ENCODE data around the gene CEP350.
"Not testable (repeated sequence)": the region's sequence is repeated elsewhere in the genome, so short reads cannot be mapped to it uniquely, and the experiment has no call there.

Gene CEP350

DNA sequence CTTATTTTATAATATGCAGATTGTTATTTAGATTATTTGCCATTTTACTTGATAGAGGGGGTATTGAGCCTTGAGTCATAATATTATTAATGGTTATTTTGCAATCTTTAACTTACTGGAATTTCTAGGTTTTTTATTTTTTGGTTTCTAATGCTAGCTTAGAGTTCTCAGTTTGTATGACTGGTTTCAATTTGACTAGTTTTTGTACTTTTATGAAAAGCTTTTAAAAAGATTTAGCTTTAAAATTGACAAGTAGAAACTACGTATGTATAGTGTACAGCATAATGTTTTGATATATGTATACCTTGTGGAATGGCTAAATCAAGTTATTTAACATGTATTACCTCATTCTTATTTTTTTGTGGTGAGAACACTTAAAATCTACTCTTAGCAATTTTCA, 41.5 kb downstream of the CEP350 start:
- no peak for DNase-seq

- no peak for DNase-seq
Measured at GRCh38 chr1:180000575-180000974, 46.0 kb downstream of the CEP350 start.

DNA sequence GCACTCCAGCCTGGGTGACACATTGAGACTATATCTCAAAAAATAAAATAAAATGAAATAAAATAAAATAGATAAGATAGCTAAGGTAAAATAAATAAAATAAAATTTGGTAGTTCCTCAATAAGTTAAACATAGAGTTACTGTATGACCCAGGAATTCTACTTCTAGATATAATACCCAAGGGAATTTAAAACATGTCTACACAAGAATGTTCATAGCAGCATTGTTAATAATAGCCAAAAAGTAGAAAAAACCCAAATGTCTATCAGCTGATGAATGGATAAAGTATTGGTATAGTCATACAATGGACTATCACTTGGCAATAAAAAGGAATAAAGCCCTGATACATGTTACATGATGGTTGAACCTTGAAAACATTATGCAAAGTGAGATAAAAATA, 47.8 kb downstream of the CEP350 start:
- DNase-seq: no peak

DNA sequence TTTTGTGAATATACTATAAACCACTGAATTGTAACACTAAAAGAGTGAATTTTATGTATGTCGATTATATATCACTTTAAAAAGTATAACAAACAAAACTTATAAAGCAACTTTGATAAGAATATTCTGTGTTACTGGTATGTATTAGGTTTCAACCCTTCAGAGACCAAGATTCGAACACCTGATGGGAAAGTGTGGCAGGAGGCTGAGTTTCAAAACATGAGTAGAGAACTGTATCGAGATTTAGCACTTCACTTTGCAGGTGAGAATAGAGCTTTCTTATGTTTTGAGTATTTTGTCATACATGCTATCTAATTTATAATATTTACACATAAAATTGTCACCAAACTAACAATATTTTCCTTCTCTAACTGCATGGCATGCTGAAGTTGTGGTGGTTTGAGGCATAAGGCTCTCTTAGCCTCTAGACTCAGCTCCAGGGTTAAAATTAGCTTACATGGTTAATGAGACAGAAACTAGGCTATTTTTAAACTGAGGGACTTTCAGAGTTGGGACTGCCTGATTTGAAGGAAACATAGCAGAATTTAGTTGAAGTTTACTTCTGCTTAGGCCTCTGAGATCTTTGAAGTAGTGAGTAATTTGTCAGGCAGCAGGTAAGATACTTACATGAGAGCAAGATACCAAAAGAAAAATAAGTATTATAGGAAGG, 48.6 kb downstream of the CEP350 start:
- no peak for DNase-seq

- not testable (repeated sequence) for DNase-seq
Measured at GRCh38 chr1:180006762-180007161, 52.2 kb downstream of the CEP350 start.

DNA sequence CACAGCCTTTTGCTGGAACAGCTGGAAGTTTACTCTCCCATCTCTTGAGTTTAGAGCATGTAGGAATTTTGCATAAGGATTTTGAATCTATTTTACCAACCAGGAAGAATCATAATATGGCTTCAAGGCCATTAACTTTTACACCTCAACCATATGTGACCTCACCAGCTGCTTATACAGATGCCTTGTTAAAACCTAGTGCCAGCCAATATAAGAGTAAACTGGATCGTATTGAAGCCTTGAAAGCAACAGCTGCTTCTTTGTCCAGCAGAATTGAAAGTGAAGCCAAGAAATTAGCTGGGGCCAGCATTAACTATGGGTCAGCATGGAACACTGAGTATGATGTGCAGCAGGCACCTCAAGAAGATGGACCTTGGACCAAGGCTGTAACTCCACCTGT, 65.4 kb downstream of the CEP350 start:
- DNase-seq: no peak

DNA sequence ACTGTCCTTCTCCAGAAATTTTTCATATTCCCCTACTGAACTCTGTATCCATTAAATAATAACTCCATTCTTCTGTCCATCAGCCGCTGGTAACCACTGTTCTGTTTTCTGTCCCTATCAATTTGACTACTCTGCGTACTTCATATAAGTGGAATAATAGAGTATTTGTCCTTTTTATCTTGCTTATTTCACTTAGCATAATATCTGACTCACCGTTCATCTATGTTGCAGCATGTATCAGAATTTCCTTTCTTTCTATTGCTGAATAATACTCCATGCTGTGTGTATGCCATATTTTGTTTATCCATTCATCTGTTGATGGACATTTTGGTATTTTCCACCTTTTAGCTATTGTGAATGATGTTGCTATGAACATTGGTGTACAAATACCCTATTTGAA, 71.9 kb downstream of the CEP350 start:
- DNase-seq: no peak

GRCh38 chr1:180027949-180028445, 73.4 kb downstream of the CEP350 start:
- no peak for DNase-seq

GRCh38 chr1:180028864-180029263, 74.3 kb downstream of the CEP350 start:
- peak; percentile 20 for DNase-seq

DNA sequence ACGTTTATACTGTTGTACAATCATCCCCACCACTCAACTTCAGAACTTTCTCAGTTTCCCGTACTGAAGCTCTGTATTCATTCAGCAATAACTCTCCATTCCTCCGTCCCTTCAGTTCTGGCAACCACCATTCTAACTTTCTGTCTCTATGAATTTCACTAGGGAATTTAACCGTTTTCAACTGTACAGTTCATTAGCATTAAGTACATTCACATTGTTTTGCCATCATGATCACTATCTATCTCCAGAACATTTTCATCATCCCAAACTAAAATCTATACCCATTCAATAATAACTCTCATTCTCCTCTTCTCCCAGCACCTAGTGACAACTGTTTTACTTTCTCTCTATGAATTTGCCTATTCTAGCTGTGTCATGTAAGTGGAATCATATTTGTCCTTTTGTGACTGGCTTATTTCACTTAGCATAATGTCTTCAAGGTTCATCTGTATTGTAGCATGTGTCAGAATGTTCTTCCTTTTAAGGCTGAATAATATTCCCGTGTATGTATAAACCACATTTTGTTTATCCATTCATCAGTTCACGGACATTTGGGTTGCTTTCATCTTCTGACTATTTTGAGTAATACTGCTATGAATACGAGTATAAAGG, 75.0 kb downstream of the CEP350 start:
- no peak for DNase-seq

- no peak for DNase-seq
Measured at GRCh38 chr1:180031664-180032063, 77.1 kb downstream of the CEP350 start.

GRCh38 chr1:180033390-180033789, 78.8 kb downstream of the CEP350 start:
- DNase-seq: no peak

DNA sequence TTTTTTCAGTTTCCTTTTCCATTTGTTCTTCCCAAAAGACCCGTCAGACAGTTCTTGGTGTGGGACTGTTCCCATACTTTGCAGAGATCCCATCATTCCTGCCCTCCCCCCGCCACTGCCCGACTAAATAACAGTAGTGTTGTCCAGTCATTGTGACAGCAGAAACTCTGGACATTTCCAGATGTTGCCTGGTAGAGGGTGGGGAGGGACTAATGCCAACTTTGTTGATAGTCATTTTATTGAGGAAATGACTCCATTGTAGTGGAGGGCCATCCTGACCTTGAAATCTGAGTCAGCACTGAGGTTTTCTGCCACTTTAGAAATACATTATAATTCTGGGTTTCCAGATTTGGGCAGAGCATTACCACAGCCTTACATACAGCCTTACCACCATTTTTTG, 85.4 kb downstream of the CEP350 start:
- no peak for DNase-seq

DNA sequence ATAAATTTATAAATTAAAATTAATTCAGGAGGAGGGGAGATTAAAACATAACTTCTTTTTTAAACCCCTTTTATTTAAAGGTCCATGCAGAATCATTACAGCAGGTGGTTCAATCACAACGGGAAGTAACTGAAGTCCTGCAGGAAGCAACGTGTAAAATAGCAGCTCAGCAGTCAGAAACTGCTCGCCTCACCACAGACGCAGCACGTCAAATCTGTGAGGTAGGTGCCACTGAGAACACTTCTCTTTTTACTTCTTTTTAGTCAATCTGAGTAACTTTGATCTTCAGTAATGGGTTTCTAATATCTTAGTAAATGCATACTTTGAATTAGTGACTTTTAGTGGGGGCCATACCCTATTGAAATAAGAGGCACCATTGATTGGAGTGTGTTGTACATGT, 87.0 kb downstream of the CEP350 start:
- DNase-seq: no peak

DNA sequence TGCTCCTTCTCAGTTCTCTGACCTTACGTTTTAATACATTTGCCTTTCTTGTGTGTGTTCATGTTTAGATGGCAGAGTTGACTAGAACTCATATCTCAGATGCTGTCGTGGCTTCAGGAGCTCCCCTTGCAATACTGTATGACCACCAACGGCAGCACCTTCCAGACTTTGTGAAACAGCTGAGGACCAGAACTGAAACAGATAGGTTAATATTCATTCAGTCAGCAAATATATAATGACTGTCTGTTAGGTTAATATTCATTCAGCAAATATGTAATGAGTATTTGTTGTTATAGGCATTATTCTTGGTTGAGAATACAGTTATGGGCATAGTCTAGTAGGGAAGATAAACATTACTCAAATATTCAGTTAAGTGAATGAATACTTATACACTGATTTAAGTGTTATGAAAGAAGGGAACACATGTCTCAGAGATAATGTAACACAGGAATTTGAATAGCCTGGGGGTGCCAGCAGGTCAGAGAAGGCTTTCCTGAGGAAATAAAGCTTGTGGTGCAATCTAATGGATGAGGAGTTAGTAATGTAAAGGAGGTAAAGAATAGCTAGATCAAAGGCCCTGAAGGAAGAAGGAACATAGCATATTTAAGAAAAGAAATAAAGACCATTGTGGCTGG, 88.5 kb downstream of the CEP350 start:
- DNase-seq: no peak

DNA sequence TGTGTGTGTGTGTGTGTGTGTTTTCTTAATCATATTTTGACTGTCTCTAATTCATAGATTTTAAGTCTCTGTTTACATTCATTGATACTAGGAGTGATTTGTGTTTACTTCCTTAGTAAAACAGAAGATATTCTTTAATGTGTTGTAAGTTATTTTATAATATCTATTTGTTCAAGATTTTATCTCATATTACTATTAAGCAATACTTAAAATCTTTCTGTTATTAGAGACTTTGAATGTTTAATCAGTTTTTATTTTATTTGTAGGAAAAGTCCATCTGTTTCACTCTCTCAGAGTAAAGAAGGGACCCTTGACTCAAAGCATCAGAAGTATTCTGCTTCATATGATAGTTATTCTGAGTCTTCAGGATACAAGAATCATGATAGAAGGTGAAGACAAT, 89.2 kb downstream of the CEP350 start:
- no peak for DNase-seq

DNA sequence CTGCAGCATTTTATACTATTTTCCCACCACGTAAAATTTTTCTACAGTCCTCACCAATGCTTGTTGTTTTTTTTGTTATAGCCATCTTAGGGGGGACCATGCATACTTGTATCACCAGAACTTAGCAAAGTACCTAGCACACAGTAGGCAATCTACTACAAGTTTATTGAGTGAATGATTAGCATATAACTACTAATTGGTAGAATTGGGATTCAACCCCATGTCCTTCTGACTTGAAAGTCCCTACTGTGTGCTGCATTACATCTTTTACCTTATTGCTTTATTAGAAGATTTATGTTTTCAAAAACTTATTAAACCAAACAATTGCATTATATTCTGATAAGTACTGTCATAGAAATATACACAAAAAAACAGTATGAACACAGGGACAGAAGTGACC, 92.1 kb downstream of the CEP350 start:
- no peak for DNase-seq

- peak; percentile 86 for DNase-seq
Measured at GRCh38 chr1:180053594-180054567, 99.3 kb downstream of the CEP350 start.

DNA sequence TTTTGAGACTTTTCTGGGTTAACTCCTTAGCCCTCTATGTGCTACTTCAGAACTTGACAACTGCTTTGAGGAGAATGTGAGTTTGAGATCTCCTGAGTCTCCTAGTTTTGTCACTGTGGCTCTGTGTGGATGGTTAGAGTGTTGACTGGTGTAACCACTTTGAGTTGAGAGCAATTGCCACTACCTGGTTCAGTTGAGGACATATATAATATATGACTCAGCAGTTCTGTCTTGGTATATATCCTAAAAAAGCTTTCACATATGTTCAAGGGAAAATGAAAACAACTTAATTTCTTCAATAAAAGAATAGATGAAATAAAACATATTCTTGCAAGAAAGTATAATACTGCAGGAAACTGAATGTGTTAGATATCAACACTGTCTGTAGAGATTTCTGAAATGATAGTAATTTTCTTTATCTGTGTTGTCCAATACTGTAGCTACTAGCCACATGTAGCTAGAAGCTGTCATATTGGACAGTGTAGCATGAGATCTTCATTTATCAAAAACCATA, 103.3 kb downstream of the CEP350 start:
- peak; percentile 82 for DNase-seq

- DNase-seq: no peak
Measured at GRCh38 chr1:180061019-180061418, 106.4 kb downstream of the CEP350 start.

DNA sequence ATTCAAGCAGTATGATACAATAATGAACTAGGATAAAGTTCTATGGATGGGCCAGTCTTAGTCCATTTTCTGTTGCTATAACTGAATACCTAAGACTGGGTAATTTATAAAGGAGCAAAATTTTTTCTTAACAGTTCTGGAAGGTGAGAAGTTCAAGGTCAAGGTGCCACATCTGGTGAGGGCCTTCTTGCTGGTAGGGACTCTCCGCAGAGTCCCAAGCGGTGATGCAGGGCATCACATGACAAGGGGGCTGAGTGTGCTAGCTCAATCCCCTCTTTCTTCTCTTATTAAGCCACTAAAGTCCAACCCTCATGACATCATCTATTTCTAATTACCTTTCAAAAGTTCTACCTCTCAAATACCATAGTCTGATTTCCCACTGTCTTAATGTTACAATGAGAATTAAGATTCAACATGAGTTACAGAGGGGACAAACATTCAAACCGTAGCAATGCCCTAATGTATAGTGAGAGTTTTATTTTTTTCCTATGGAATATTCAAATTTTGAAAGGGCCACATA, 107.9 kb downstream of the CEP350 start:
- DNase-seq: no peak

GRCh38 chr1:180065408-180065807, 110.8 kb downstream of the CEP350 start:
- DNase-seq: no peak

GRCh38 chr1:180066150-180066549, 111.5 kb downstream of the CEP350 start:
- no peak for DNase-seq
